K562 (cell line): ENCODE data around the gene TMEM25. TPM values are rescaled to one million over a fixed set of nuclear protein-coding genes. Genes with fewer than 3 reads are reported as not detected.

Experiments used
- E2F5 ChIP-seq: sonication (generic); formaldehyde crosslinking; IDR thresholded peaks from 2 replicates; pipeline ENCODE4 v1.8.0; 2022; ENCODE audit warnings: mild to moderate bottlenecking, missing genetic modification reagents
- ZBTB34 ChIP-seq: fragments of 250-450 bp; sonication (Bioruptor Pico); IDR thresholded peaks from 2 replicates; pipeline ENCODE4 v1.8.0; 2021; ENCODE audit warnings: mild to moderate bottlenecking, moderate library complexity
- ZNF217 ChIP-seq: sonication (generic); formaldehyde crosslinking; IDR thresholded peaks from 2 replicates; pipeline ENCODE4 v1.8.0; 2022; ENCODE audit warnings: mild to moderate bottlenecking, missing genetic modification reagents
- ZNF318 ChIP-seq, 2 experiments: fragments of 450-650 bp; IDR thresholded peaks; 2 replicates each; pipeline ENCODE4 v1.6.1; 2016; ENCODE audit warnings: mild to moderate bottlenecking in 2 of 2, borderline replicate concordance in 1 of 2, low read depth in 1 of 2, moderate library complexity in 1 of 2
- polyA plus RNA-seq, 8 experiments: library from polyadenylated mRNA; depleted of rRNA in 4 of 8; stranded (reverse) in 5 of 8; unstranded in 3 of 8; fragments of >200 nt; fragmentation: Nextera tagmentation in 2 of 8; fragmentation: Illumina TruSeq in 1 of 8; extraction: Ambion mirVana in 2 of 8; extraction: Trizol in 1 of 8; gene quantifications; 2 replicates each; pipeline versions ENCODE4 v1.2.1 to v1.2.3, GENCODE V29; 2011 to 2014; ENCODE audit warnings: inconsistent platforms in 1 of 8, missing spikeins in 1 of 8
- total RNA-seq, 7 experiments: library from RNA; depleted of rRNA in 6 of 7; stranded (reverse); fragments of >200 nt in 6 of 7; fragmentation: Illumina TruSeq in 2 of 7; extraction: Trizol in 2 of 7; gene quantifications; 2 replicates each; pipeline versions ENCODE4 v1.2.1 to v1.2.3, GENCODE V29; 2011 to 2021; ENCODE audit warnings: low replicate concordance in 1 of 7

Gene TMEM25
- total and polyA plus RNA-seq, 9 of the 15 experiments (the other 6 are each of a cell fraction or from before 2014, with no cell fraction given), result 0.34 to 3.8 (median 2.0) TPM

GRCh38 chr11:118530683-118531596 lies at the start of gene TMEM25 (continued):
- TF ChIP-seq ZNF318 (IDR thresholded peaks at IDR 0.05; ENCODE audit: borderline replicate concordance in 1 of 2, low read depth in 1 of 2) (no peak), E2F5 (CRISPR knock-in tag) (no peak), ZNF217 (CRISPR knock-in tag) (no peak), ZBTB34 (CRISPR knock-in tag) (no peak)
